NCI-H2029 (cell line): Measurements from ENCODE around the gene ERG.

Experiments
- DNase-seq: peaks from one replicate; lab custom pipeline; 2025; lab: John Stamatoyannopoulos, UW

The ERG gene, protein sequence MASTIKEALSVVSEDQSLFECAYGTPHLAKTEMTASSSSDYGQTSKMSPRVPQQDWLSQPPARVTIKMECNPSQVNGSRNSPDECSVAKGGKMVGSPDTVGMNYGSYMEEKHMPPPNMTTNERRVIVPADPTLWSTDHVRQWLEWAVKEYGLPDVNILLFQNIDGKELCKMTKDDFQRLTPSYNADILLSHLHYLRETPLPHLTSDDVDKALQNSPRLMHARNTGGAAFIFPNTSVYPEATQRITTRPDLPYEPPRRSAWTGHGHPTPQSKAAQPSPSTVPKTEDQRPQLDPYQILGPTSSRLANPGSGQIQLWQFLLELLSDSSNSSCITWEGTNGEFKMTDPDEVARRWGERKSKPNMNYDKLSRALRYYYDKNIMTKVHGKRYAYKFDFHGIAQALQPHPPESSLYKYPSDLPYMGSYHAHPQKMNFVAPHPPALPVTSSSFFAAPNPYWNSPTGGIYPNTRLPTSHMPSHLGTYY

GRCh38 chr21:38498057-38498833 lies at the start of gene ERG:
Gene ERG, minus strand, starts transcription at chr21:38498477. Its CDS starts 97 bp downstream, at chr21:38498380.
- DNase-seq: no peak

- DNase-seq: no peak
Measured at GRCh38 chr21:38544661-38545060, 46.4 kb upstream of the ERG start.

DNA sequence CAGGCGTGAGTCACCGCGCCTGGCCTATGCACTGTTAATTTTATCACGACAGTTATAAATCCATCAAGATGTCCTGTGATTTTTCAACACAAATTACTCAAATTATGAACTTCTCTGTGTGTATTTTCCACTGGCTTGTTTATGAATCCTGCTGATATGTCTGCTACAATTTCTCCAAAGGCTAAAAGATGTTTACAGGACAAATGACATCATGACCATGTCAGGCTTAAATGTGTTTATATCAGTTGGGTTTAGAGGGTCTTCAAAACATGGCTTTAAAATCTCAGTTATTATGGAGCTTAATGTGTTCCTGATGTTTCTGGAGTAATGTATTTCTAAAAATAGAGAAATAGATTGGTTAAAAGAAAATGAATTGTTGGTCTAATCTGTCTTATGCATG lies 44.0 kb upstream of the ERG start:
- DNase-seq: no peak

GRCh38 chr21:38538353-38538752 lies 40.1 kb upstream of the ERG start:
- no peak for DNase-seq

DNA sequence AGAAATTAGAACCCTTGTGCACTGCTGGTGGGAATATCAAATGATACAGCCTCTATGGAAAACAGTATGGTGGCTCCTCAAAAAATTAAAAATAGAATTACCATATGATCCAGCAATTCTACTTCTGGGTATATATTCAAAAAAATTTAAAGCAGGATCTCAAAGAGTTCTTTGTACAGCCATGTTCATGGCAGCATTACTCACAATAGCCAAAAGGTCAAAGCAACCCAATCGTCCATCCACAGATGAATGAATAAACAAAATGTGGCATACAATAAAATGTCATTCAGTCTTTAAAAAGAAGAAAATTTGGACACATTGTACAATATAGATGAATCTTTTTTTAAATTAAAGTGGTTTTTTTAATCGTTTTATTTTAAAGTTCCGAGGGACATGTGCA lies 36.3 kb upstream of the ERG start:
- no peak for DNase-seq

- peak; percentile 16 for DNase-seq
Measured at GRCh38 chr21:38533887-38534286, 35.6 kb upstream of the ERG start.

DNA sequence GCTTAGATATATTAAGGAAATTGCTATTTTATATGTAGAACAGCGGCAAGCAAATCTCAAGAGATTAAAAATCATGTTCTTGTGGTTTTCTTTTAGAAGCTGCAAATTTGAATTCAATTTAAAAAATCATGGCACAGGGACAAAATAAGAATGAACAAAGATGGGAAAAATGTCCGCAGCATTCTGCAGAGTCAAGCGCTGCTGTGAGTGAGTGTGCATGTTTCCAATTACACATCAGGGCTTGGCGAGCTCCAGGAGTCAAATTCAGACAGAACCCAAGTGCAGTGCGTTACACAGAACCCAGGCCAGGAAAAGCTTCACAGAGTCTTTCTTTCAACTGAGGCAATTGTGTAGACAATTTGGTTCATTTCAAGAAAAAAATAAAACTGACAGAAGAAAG lies 33.3 kb upstream of the ERG start:
- no peak for DNase-seq

- DNase-seq: no peak
Measured at GRCh38 chr21:38531039-38531541, 32.8 kb upstream of the ERG start.

- no peak for DNase-seq
Measured at GRCh38 chr21:38527737-38528136, 29.5 kb upstream of the ERG start.

GRCh38 chr21:38525454-38525853 lies 27.2 kb upstream of the ERG start:
- DNase-seq: no peak

- DNase-seq: no peak
Measured at GRCh38 chr21:38524168-38525153, 26.2 kb upstream of the ERG start.

DNA sequence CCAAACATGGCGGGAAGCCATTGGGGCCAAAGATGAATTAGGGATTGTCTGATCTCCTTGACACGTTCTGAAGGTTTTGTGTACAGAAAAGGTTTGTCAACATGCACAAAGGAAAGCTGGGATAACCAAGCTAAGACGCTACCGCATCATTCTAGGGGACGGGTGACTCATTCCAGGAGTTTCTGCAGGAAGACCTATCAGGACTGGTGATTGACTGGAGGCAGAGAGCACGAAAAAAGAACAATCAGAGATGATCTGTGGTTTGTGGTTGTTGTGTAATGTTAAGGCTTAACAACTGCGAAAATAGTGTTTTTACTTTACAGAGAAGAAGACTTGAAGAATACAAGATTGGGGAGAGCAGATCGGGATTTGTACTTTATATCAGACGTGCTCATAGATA lies 22.2 kb upstream of the ERG start:
- no peak for DNase-seq

DNA sequence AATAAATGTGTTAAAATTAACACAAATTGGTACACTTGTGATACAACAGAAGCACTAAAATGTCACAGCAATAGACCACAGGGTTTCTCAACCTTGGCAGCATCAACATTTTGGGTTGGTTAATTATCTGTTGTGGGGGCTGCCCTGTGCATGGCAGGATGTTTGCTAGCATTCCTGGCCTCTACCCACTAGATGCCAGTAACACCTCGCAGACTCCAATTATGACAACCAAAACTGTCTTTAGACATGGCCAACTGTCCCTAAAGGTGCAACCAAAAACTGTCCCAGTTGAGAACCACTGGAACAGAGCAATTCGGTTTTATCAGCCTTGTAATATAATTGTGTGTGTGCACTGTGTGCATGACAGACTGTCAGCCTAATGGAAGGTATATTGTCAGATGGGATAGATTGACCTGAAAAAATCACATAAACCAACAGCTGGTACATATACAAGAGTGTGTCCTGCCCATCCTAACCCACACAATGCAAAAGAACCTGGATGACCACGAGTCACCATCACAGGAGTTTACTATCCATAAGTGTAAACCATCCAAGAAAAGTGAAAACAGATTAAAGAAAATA lies 13.5 kb upstream of the ERG start:
- DNase-seq: no peak

DNA sequence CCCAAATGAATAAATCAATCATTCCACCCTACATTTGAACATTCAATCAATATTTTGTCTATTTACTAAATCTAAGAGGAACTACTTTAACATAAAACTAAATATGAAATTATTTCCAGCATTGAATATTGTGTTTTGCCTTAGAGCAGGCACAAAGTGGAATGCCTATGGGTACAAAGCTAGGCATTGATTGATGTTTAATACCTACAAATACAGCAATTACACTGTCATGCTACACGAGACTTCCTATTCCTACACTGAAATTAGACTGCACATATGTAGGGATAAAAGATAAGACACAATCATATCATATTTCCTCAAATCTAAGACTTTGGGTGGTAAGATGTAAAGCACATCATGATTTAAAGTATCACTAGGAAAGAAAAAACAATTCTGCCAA lies 12.9 kb upstream of the ERG start:
- no peak for DNase-seq

DNA sequence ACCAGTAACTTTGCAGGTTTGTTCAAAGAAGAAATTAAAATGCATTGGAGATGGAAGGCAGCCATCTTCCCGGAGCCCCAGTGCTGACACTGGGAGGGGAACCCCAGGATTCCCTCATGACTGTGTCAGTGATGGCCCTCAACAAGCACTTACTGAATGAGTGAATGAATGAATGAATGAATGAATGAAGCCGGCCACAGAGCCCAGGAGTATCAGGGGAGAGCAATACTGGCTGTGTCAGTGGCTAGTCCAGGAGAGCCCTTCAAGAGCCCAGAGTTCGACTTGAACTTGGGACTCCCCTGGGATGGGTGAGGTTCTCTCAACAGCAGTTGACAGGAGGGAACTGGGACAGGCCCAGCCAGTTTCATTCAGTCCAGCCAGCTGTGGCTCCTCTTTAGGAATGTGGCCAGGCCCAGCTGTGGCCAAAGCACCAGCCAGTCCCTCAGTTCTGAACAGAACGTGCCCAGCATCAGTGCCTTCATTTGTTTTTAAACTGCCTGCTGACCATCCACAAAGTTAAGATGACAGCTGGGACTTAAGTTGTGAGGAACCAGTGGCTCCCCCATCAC lies 9.2 kb upstream of the ERG start:
- DNase-seq: no peak

DNA sequence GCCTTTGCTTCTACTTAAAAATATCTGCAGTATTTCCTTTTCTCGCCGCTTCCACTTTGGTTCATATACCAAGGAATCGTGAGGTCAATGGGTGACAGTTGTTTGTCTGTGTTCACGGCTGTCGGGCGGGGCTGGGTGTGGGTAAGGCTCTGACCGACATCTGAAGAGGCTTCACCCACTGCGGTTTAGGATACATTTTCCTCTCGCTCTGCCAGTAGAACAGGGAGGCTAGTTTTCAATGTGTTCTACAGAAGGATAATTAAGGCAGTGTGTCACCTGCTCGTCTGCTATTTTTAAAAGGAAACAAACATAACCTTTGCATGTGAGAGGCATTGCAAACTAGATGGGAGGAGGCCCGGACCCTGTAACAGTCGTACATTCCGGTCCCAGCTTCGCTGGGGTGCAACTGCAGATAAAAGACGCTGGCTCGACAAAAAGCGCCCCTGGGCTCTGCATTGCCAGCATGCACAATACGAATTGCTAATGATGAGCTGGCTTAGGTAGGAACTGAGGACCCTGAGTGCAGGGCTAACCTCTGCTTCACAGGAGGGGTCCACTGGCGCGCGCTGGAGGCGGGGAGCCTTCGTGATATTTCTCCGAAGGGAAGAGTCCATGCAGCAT lies 8.5 kb upstream of the ERG start:
- peak; percentile 14 for DNase-seq

- DNase-seq: peak; percentile 54
Measured at GRCh38 chr21:38505654-38506523, 7.6 kb upstream of the ERG start.

DNA sequence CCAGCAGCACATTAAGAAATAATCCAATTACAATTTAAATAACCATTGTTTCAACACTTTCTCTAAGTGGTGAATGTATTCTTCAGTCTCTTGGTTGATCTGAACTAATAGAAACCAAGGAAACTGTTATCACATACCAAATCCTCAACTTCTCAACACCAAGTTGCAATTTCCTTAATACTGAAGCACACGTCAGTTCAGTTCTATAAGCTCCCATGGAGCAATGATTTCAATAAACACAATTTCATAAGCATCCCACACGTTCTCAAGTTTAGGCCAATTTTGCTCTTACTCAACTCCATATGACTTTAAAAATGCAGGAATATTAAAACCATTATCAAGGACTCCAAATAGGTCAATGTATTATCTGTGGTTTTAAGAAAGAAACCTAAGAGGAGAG lies 5.8 kb upstream of the ERG start:
- DNase-seq: no peak

DNA sequence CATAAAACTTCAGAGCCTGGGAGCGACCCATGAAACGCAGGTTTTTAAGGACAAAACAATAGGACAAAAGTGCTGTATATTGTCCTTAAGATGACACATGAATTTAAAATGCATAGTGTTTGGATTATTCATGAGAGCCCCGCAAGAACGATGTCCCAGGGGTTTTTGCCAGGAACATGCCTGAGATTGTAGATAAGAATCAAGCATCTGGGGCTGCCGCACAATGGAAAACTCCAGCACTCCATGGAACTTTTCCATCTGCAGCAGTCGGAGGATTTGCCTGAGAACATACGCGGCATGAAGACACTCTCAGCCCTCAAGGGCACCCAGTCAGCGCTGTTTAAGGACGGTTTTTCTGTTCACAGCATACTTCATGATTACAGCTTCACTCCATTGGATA lies 5.3 kb upstream of the ERG start:
- DNase-seq: no peak

- no peak for DNase-seq
Measured at GRCh38 chr21:38500073-38500472, 1.8 kb upstream of the ERG start.
